ENCODE measurements around the gene RPL29. TPM values are rescaled to one million over a fixed set of nuclear protein-coding genes. Genes with fewer than 3 reads are reported as not detected.

The RPL29 gene
- total RNA-seq, 1 experiment from 2014 or later, result 995 TPM

GRCh38 chr3:52006017-52006819 is 10.5 kb upstream of the RPL29 start:
- POLR2A ChIA-PET, result no interaction called here

GRCh38 chr3:52005571-52005986 is 9.9 kb upstream of the RPL29 start:
- ChIA-PET CTCF (interaction anchor here (1.0 kb wide), 1 partner anchor 31 kb away, joined by 3 read pairs; no protein-coding TSS in a partner anchor), POLR2A (no interaction called here)
- Histone ChIP-seq H3K4me3 (ENCODE audit: low read depth, low read length) (no peak overlapping the region), H3K9me3 (no peaks in the 10 kb centered on the region), H3K36me3 (ENCODE audit: control insufficient read depth, insufficient read depth, low read length) (no peaks in the 10 kb centered on the region), H3K27me3 (replicated peaks; ENCODE audit: control insufficient read depth, insufficient read depth, low read length) (no peaks in the 10 kb centered on the region), H3K4me1 (no peaks in the 10 kb centered on the region)
- DNase-seq, result no peak
- no peaks in the 10 kb centered on the region for H3K27me3 Mint-ChIP-seq (ENCODE audit: insufficient read depth, unreplicated experiment)
- H3K9me3 Mint-ChIP-seq (ENCODE audit: unreplicated experiment), result no peaks in the 10 kb centered on the region
- intact Hi-C loops (cut with micrococcal nuclease; ENCODE audit: unreplicated experiment), result no loop called here
- no TSS peak for BruUV-seq (replicated peaks)
- no peak overlapping the region for H3K4me3 Mint-ChIP-seq (ENCODE audit: unreplicated experiment)
- no peak for TF ChIP-seq CTCF (IDR thresholded peaks at IDR 0.05; ENCODE audit: insufficient read depth in 1 of 2, low read depth in 1 of 2, low read length in 1 of 2, severe bottlenecking in 1 of 2, unreplicated experiment in 1 of 2)
- H3K27ac Mint-ChIP-seq (ENCODE audit: unreplicated experiment), result no peak overlapping the region
- no peaks in the 10 kb centered on the region for H3K4me1 Mint-ChIP-seq (ENCODE audit: low read depth, unreplicated experiment)
- no peaks in the 10 kb centered on the region for H3K36me3 Mint-ChIP-seq (ENCODE audit: insufficient read depth, unreplicated experiment)

More at GRCh38 chr3:52006017-52006819, 10.5 kb upstream of the RPL29 start:
- H3K9me3 Mint-ChIP-seq (ENCODE audit: unreplicated experiment), result no peaks in the 10 kb centered on the region
- H3K4me1 Mint-ChIP-seq (ENCODE audit: low read depth, unreplicated experiment), result no peaks in the 10 kb centered on the region
- no peak for DNase-seq
- no peak overlapping the region for H3K4me3 Mint-ChIP-seq (ENCODE audit: unreplicated experiment)
- intact Hi-C loops (cut with micrococcal nuclease; ENCODE audit: unreplicated experiment), result no loop called here
- H3K27me3 Mint-ChIP-seq (ENCODE audit: insufficient read depth, unreplicated experiment), result no peaks in the 10 kb centered on the region
- Histone ChIP-seq H3K4me3 (ENCODE audit: low read depth, low read length) (no peak overlapping the region), H3K36me3 (ENCODE audit: control insufficient read depth, insufficient read depth, low read length) (no peaks in the 10 kb centered on the region), H3K27me3 (replicated peaks; ENCODE audit: control insufficient read depth, insufficient read depth, low read length) (no peaks in the 10 kb centered on the region), H3K4me1 (no peaks in the 10 kb centered on the region), H3K9me3 (no peaks in the 10 kb centered on the region)
- H3K36me3 Mint-ChIP-seq (ENCODE audit: insufficient read depth, unreplicated experiment), result no peaks in the 10 kb centered on the region
- TF ChIP-seq CTCF (IDR thresholded peaks at IDR 0.05; ENCODE audit: insufficient read depth in 1 of 2, low read depth in 1 of 2, low read length in 1 of 2, severe bottlenecking in 1 of 2, unreplicated experiment in 1 of 2), result no peak
- BruUV-seq (replicated peaks), result no TSS peak
- H3K27ac Mint-ChIP-seq (ENCODE audit: unreplicated experiment), result no peak overlapping the region
- CTCF ChIA-PET, result no interaction called here

DNA sequence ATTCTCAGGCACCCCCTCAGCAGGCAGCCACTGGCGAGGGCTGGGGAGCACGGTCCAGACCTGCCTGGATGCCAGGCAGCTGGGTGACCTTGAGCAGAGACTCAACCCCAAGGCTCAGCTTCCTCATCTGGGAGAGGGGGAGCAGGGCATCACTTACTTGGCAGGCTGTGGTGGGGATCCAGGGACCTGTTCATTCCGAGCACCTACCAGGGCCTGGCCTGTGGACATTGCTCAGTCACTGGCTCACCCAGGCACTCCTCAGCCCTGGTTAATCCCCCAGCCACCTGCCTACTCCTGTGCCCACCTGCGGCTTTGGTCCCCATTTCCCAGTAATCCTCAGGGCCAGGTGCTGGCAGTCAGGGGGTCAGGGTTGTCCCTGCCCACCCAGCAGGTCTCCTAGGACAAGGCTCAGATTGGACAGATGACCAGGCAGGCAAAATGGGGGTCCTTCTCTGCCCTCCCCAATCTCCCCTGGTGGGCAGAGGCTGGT is 9.3 kb upstream of the RPL29 start:
- H3K27me3 Mint-ChIP-seq (ENCODE audit: insufficient read depth, unreplicated experiment), result no peaks in the 10 kb centered on the region
- intact Hi-C loops (cut with micrococcal nuclease; ENCODE audit: unreplicated experiment), result no loop called here
- no peaks in the 10 kb centered on the region for H3K9me3 Mint-ChIP-seq (ENCODE audit: unreplicated experiment)
- H3K27ac Mint-ChIP-seq (ENCODE audit: unreplicated experiment), result no peak overlapping the region
- no TSS peak for BruUV-seq (replicated peaks)
- no peaks in the 10 kb centered on the region for H3K36me3 Mint-ChIP-seq (ENCODE audit: insufficient read depth, unreplicated experiment)
- Histone ChIP-seq H3K4me3 (ENCODE audit: low read depth, low read length) (no peak overlapping the region), H3K27me3 (replicated peaks; ENCODE audit: control insufficient read depth, insufficient read depth, low read length) (no peaks in the 10 kb centered on the region), H3K9me3 (no peaks in the 10 kb centered on the region), H3K36me3 (ENCODE audit: control insufficient read depth, insufficient read depth, low read length) (no peaks in the 10 kb centered on the region), H3K4me1 (no peaks in the 10 kb centered on the region)
- ChIA-PET POLR2A (no interaction called here), CTCF (interaction anchor here (1.0 to 1.7 kb wide), 7 partner anchors 32 to 140 kb away, joined by 3 to 11 read pairs (median 4); partner anchors contain the start of gene DUSP7)
- no peak for DNase-seq
- H3K4me1 Mint-ChIP-seq (ENCODE audit: low read depth, unreplicated experiment), result no peaks in the 10 kb centered on the region
- H3K4me3 Mint-ChIP-seq (ENCODE audit: unreplicated experiment), result no peak overlapping the region
- no peak for TF ChIP-seq CTCF (IDR thresholded peaks at IDR 0.05; ENCODE audit: insufficient read depth in 1 of 2, low read depth in 1 of 2, low read length in 1 of 2, severe bottlenecking in 1 of 2, unreplicated experiment in 1 of 2)
